Activated CD8-positive, alpha-beta T cell treated with anti-CD3 and anti-CD28 coated beads for 36 hours (primary cell): ENCODE data around the gene TBC1D17. TPM values are rescaled to one million over a fixed set of nuclear protein-coding genes. Genes with fewer than 3 reads are reported as not detected.
"Not testable (repeated sequence)": the region's sequence is repeated elsewhere in the genome, so short reads cannot be mapped to it uniquely, and the experiment has no call there.

Experiments used
- ATAC-seq: fragments of 200-7000 bp; cut with Tn5 transposase; one replicate; pipeline ENCODE4 v1.10.0; 2021; ENCODE audit warnings: mild to moderate bottlenecking, moderate library complexity
- CTCF ChIA-PET: fragments of 350-600 bp; sonication (Branson Sonifier 250); formaldehyde crosslinking; loops from one replicate; lab custom pipeline; 2021; ENCODE audit warnings: antibody characterized with exemption; lab: Charles Lee
- POLR2A ChIA-PET: fragments of 350-600 bp; sonication (Branson Sonifier 250); formaldehyde crosslinking; loops from one replicate; lab custom pipeline; 2021; ENCODE audit warnings: antibody characterized with exemption; lab: Charles Lee
- DNase-seq: peaks from one replicate; pipeline ENCODE4 v3.0.0-alpha.2; 2020
- H3K27ac Mint-ChIP-seq: one replicate; pipeline ENCODE4 v1.8.0; 2021; ENCODE audit warnings: mild to moderate bottlenecking, mixed read lengths
- H3K27me3 Mint-ChIP-seq: one replicate; pipeline ENCODE4 v1.8.0; 2021; ENCODE audit warnings: mixed read lengths
- H3K36me3 Mint-ChIP-seq: one replicate; pipeline ENCODE4 v1.8.0; 2021; ENCODE audit warnings: low read depth, mixed read lengths
- H3K4me1 Mint-ChIP-seq: one replicate; pipeline ENCODE4 v1.8.0; 2021; ENCODE audit warnings: low read depth, mixed read lengths
- H3K4me3 Mint-ChIP-seq: one replicate; pipeline ENCODE4 v1.8.0; 2021; ENCODE audit warnings: mild to moderate bottlenecking, moderate library complexity, mixed read lengths
- H3K9me3 Mint-ChIP-seq: one replicate; pipeline ENCODE4 v1.8.0; 2021; ENCODE audit warnings: mixed read lengths
- intact Hi-C: fragments of 100-400 bp; cut with micrococcal nuclease; formaldehyde crosslinking; loops from one replicate; pipeline ENCODE4 v1.10.0; 2022
- total RNA-seq, 2 experiments: library from RNA; stranded (reverse); gene quantifications; one replicate each; pipeline ENCODE4 v1.2.3, GENCODE V29; 2021
- TF ChIP-seq, protein P1 (sequence below): fragments of 200-600 bp; IDR thresholded peaks from one replicate; pipeline ENCODE4 v1.8.0; 2022; ENCODE audit warnings: antibody characterized with exemption, mild to moderate bottlenecking

The TBC1D17 gene
- total RNA-seq, 2 experiments from 2014 or later, result 26.6 to 26.8 TPM

DNA sequence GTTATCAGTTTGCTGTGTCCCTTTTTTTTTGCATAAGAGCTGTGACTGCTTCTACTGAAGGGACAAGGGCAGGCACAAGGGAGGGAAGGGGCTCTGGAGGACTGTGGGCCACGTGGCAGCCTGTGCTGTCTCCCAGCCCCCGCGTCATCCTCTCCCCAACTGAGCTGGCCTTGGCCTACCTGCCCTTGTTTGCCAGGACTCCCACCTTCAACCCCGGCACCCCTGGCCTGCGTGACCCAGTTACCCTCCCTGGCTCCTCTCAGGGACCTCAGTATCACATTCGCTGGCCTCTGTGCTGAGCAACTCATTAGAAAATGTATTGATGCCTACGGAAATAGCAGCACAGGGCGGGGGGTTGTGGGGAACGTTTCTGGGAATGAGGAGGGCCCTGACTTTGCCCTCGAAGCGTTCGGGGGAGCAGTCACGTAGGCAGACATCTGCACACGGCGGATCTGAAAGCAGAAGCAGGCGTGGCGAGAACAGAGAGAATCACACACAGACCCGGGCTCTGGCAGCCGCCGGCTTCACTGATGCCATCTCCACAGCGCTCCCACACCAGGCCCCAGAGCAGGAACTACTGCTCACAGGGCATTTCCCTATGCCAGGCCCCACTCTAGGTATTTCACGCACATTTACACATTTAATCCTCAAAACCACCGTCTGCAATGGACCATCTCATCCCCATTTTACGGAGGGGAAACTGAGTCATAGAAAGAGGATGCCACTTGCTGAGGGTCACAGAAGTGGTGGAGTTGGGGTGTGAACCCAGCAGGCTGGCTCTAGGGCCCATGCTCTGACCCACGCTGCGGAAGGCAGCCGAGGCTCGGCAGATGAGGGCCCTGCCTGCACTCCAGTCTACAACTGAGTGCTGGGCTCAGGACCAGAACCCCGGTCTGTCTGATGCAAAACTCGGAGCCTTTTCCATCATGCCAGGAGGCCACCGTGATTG, 45.8 kb downstream of the TBC1D17 start:
- ChIA-PET POLR2A (interaction anchor here (0.6 to 12.0 kb wide), 2 partner anchors 11 to 1518 kb away, joined by 4 to 167 read pairs; no protein-coding TSS in a partner anchor), CTCF (no interaction called here)
- Mint-ChIP-seq H3K36me3 (peaks cover 65% of the 10 kb centered on the region), H3K27me3 (no peaks in the 10 kb centered on the region), H3K27ac (peak overlapping the region; percentile 14), H3K4me3 (no peak overlapping the region), H3K9me3 (no peaks in the 10 kb centered on the region), H3K4me1 (peaks cover 59% of the 10 kb centered on the region)
- DNase-seq (no peak), ATAC-seq (no peak)
- TF ChIP-seq, protein P1, sequence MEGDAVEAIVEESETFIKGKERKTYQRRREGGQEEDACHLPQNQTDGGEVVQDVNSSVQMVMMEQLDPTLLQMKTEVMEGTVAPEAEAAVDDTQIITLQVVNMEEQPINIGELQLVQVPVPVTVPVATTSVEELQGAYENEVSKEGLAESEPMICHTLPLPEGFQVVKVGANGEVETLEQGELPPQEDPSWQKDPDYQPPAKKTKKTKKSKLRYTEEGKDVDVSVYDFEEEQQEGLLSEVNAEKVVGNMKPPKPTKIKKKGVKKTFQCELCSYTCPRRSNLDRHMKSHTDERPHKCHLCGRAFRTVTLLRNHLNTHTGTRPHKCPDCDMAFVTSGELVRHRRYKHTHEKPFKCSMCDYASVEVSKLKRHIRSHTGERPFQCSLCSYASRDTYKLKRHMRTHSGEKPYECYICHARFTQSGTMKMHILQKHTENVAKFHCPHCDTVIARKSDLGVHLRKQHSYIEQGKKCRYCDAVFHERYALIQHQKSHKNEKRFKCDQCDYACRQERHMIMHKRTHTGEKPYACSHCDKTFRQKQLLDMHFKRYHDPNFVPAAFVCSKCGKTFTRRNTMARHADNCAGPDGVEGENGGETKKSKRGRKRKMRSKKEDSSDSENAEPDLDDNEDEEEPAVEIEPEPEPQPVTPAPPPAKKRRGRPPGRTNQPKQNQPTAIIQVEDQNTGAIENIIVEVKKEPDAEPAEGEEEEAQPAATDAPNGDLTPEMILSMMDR, result no peak
- intact Hi-C loops, result loop anchor here (10.0 kb wide), 1 partner anchor 49 kb away; the partner anchor contains the start of genes AKT1S1 and TBC1D17

DNA sequence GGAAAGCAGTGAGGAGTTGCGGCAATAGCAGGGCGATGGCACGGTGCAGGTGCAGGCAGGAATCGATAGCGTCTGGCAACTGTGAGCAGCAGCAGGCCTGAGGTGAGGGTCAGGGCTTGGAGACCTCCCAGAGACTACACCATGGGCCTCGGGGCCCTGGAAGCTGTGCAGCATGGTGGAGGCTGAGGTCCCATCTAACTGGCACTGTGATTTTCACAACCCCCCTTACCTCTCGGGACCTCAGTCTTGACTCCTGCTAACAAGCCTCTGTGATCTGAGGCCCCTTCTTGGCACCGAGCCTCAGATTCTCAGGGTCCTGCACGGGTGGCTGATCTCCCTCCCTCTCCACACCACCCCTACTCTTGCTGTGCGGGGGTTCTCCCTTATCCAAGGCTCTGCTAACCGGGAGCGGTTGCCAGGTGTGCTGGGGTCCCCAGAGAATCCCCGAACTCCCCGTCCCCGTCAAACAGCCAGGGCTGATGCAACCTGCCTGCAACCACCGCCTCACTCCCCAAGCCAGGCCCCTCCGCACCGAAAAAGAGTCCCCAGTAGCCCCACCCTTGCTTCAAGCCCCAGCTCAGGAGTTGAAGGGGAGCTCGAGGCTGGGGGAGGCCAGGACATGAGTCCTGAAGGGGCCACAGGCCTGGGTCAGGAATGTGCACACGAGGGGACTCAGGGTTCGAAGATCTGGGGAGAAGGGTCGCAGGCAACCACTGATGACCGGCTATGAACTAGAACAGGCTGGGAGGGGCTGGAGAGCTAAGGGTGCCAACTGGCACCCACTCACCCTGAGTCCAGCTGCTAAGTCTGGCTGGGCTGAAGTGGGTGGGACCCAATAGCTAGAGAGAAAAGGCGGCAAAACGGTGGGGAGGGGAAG, 46.7 kb downstream of the TBC1D17 start:
- CTCF ChIA-PET, result interaction anchor here (0.6 to 1.2 kb wide), 2 partner anchors 13 to 313 kb away, joined by 3 to 4 read pairs; no protein-coding TSS in a partner anchor
- POLR2A ChIA-PET, result interaction anchor here (12.0 kb wide), 1 partner anchor 12 kb away, joined by 167 read pairs; no protein-coding TSS in a partner anchor
- TF ChIP-seq, protein P1, result no peak
- no peaks in the 10 kb centered on the region for H3K27me3 Mint-ChIP-seq
- peaks cover 67% of the 10 kb centered on the region for H3K36me3 Mint-ChIP-seq
- ATAC-seq (no peak), DNase-seq (no peak)
- no peak overlapping the region for H3K4me3 Mint-ChIP-seq
- H3K27ac Mint-ChIP-seq, result peak overlapping the region; percentile 48
- H3K9me3 Mint-ChIP-seq, result no peaks in the 10 kb centered on the region
- intact Hi-C loops, result loop anchor here (10.0 kb wide), 1 partner anchor 49 kb away; the partner anchor contains the start of genes AKT1S1 and TBC1D17
- H3K4me1 Mint-ChIP-seq, result peaks cover 57% of the 10 kb centered on the region

DNA sequence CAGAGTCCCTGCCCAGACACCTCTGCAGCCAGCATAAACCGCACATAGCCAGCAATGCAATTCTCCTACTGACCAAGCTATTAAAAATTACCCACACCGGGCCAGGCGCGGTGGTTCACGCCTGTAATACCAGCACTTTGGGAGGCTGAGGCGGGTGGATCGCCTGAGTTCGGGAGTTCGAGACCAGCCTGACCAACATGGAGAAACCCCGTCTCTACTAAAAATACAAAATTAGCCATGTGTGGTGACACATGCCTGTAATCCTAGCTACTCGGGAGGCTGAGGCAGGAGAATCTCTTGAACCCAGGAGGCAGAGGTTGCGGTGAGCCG, 47.3 kb downstream of the TBC1D17 start:
- not testable (repeated sequence) for ATAC-seq, DNase-seq, H3K9me3 Mint-ChIP-seq, H3K4me3 Mint-ChIP-seq, H3K27me3 Mint-ChIP-seq
- ChIA-PET CTCF (interaction anchor here (0.6 to 1.2 kb wide), 2 partner anchors 13 to 312 kb away, joined by 3 to 4 read pairs; no protein-coding TSS in a partner anchor), POLR2A (interaction anchor here (12.0 kb wide), 1 partner anchor 12 kb away, joined by 167 read pairs; no protein-coding TSS in a partner anchor)
- H3K36me3 Mint-ChIP-seq, result peaks cover 68% of the 10 kb centered on the region
- peak overlapping the region; percentile 48 for H3K27ac Mint-ChIP-seq
- H3K4me1 Mint-ChIP-seq, result peaks cover 55% of the 10 kb centered on the region
- intact Hi-C loops, result loop anchor here (10.0 kb wide), 1 partner anchor 50 kb away; the partner anchor contains the start of genes AKT1S1 and TBC1D17

DNA sequence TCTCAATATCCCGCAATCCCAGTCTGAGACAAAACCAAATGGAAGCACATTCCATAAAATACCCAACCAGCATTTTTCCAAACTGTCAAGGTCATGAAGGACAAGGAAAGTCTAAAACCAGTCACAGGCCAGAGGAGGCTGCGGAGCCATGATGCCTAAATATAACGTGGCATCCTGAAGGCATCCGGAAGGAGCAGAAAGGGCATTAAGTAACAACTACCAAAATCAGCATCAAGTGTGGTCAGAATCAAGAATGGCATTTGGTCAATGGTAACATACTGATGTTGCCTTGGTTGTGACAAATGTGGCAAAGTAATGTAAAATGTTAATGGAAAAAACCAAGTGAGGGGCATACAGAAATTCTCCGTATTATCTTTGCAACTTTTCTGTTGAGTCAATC, 48.0 kb downstream of the TBC1D17 start:
- ChIA-PET CTCF (no interaction called here), POLR2A (interaction anchor here (0.6 to 12.0 kb wide), 2 partner anchors 13 to 376 kb away, joined by 3 to 167 read pairs; no protein-coding TSS in a partner anchor)
- intact Hi-C loops, result loop anchor here (10.0 kb wide), 1 partner anchor 51 kb away; the partner anchor contains the start of genes AKT1S1 and TBC1D17
- no peak overlapping the region for H3K4me3 Mint-ChIP-seq
- H3K27me3 Mint-ChIP-seq, result no peaks in the 10 kb centered on the region
- TF ChIP-seq, protein P1, result no peak
- DNase-seq (no peak), ATAC-seq (no peak)
- H3K9me3 Mint-ChIP-seq, result peaks cover 2% of the 10 kb centered on the region
- H3K27ac Mint-ChIP-seq, result peak overlapping the region; percentile 46
- peaks cover 70% of the 10 kb centered on the region for H3K36me3 Mint-ChIP-seq
- peaks cover 58% of the 10 kb centered on the region for H3K4me1 Mint-ChIP-seq
